Tibial artery (tissue), 4 donors: ENCODE results near the gene CHKA.

Source experiments
- DNase-seq, 2 donors: peaks; one replicate each; pipeline ENCODE4 v3.0.0-alpha.2; 2019
- H3K27ac ChIP-seq, 2 donors: fragments of 200-600 bp; sonication (generic) in 1 of 2; 1 replicate in 1 of 2; 2 replicates in 1 of 2; pipeline ENCODE4 v1.5.1; 2018 to 2019; ENCODE audit warnings: mild to moderate bottlenecking in 1 of 2
- H3K27me3 ChIP-seq, 2 donors: fragments of 200-600 bp; sonication (generic) in 1 of 2; one replicate each; pipeline versions ENCODE4 v1.5.1 to v1.6.0; 2016 to 2019
- H3K36me3 ChIP-seq, 3 donors: fragments of 200-600 bp; sonication (generic) in 2 of 3; one replicate each; pipeline ENCODE4 v1.5.1; 2016 to 2019; ENCODE audit warnings: mild to moderate bottlenecking in 2 of 3
- H3K4me1 ChIP-seq, 4 donors: fragments of 200-600 bp; sonication (generic) in 2 of 4; 1 replicate in 3 of 4; 2 replicates in 1 of 4; pipeline ENCODE4 v1.5.1; 2016 to 2019
- H3K4me3 ChIP-seq, 2 donors: fragments of 200-600 bp; sonication (generic) in 1 of 2; 1 replicate in 1 of 2; 2 replicates in 1 of 2; pipeline ENCODE4 v1.5.1; 2018 to 2019; ENCODE audit warnings: mild to moderate bottlenecking in 2 of 2
- H3K9me3 ChIP-seq, 3 donors: fragments of 200-600 bp; sonication (generic) in 1 of 3; one replicate each; pipeline ENCODE4 v1.5.1; 2016 to 2019
- CTCF ChIP-seq, 2 experiments: fragments of 200-600 bp in 1 of 2; fragments of 450-650 bp in 1 of 2; IDR thresholded peaks; one replicate each; pipeline ENCODE4 v1.5.1; 2017 to 2019; ENCODE audit warnings: antibody characterized with exemption in 2 of 2, mild to moderate bottlenecking in 1 of 2, moderate library complexity in 1 of 2
- intact Hi-C: fragments of 100-400 bp; cut with DNase I; formaldehyde crosslinking; loops from one replicate; pipeline ENCODE4 v1.15.0; 2023; ENCODE audit warnings: low total_unique reads

CHKA gene

GRCh38 chr11:68090287-68090686 is 30.9 kb downstream of the CHKA start:
- Histone ChIP-seq H3K4me1 (no peaks in the 10 kb centered on the region), H3K9me3 (no peaks in the 10 kb centered on the region), H3K27me3 (no peaks in the 10 kb centered on the region), H3K27ac (no peak overlapping the region), H3K4me3 (no peak overlapping the region), H3K36me3 (no peaks in the 10 kb centered on the region)
- no peak for DNase-seq
- intact Hi-C loops = no loop called here
- no peak for TF ChIP-seq CTCF (IDR thresholded peaks at IDR 0.05)

- Histone ChIP-seq H3K27ac (no peak overlapping the region), H3K27me3 (no peaks in the 10 kb centered on the region), H3K9me3 (no peaks in the 10 kb centered on the region), H3K4me1 (no peaks in the 10 kb centered on the region), H3K4me3 (no peak overlapping the region), H3K36me3 (no peaks in the 10 kb centered on the region)
- intact Hi-C loops = no loop called here
- no peak for TF ChIP-seq CTCF (IDR thresholded peaks at IDR 0.05)
- DNase-seq = no peak
These were observed 31.5 kb downstream of the CHKA start for GRCh38 chr11:68089679-68090078.

- DNase-seq = no peak
- no peak for TF ChIP-seq CTCF (IDR thresholded peaks at IDR 0.05)
- no peak overlapping the region for H3K4me3 ChIP-seq
- H3K4me1 ChIP-seq = no peaks in the 10 kb centered on the region
- H3K27me3 ChIP-seq = no peaks in the 10 kb centered on the region
- intact Hi-C loops = no loop called here
- peaks cover 0 to 8% (median 0%) of the 10 kb centered on the region in 3 donors for H3K36me3 ChIP-seq
- H3K27ac ChIP-seq = no peak overlapping the region
- no peaks in the 10 kb centered on the region for H3K9me3 ChIP-seq
These were observed 37.7 kb downstream of the CHKA start for GRCh38 chr11:68083517-68083916.

GRCh38 chr11:68082481-68082880 is 38.7 kb downstream of the CHKA start:
- intact Hi-C loops = no loop called here
- TF ChIP-seq CTCF (IDR thresholded peaks at IDR 0.05) = no peak
- no peaks in the 10 kb centered on the region for H3K4me1 ChIP-seq
- no peaks in the 10 kb centered on the region for H3K27me3 ChIP-seq
- peaks cover 0 to 8% (median 0%) of the 10 kb centered on the region in 3 donors for H3K36me3 ChIP-seq
- H3K9me3 ChIP-seq = no peaks in the 10 kb centered on the region
- H3K4me3 ChIP-seq = no peak overlapping the region
- no peak for DNase-seq
- no peak overlapping the region for H3K27ac ChIP-seq

- Histone ChIP-seq H3K4me1 (no peaks in the 10 kb centered on the region), H3K9me3 (no peaks in the 10 kb centered on the region), H3K27me3 (no peaks in the 10 kb centered on the region), H3K27ac (no peak overlapping the region), H3K36me3 (peaks cover 0 to 8% (median 0%) of the 10 kb centered on the region in 3 donors), H3K4me3 (no peak overlapping the region)
- TF ChIP-seq CTCF (IDR thresholded peaks at IDR 0.05) = no peak
- no peak for DNase-seq
- intact Hi-C loops = no loop called here
These were observed 39.5 kb downstream of the CHKA start for GRCh38 chr11:68081691-68082090.

- Histone ChIP-seq H3K36me3 (peaks cover 0 to 8% (median 0%) of the 10 kb centered on the region in 3 donors), H3K4me3 (no peak overlapping the region), H3K4me1 (no peaks in the 10 kb centered on the region), H3K27me3 (no peaks in the 10 kb centered on the region), H3K27ac (no peak overlapping the region), H3K9me3 (no peaks in the 10 kb centered on the region)
- intact Hi-C loops = no loop called here
- no peak for TF ChIP-seq CTCF (IDR thresholded peaks at IDR 0.05)
- no peak for DNase-seq
These were observed 40.3 kb downstream of the CHKA start for GRCh38 chr11:68080860-68081259.
